Spleen (tissue), 7 donors: Measurements from ENCODE around the gene OR2T27.

Experiments used
- POLR2A ChIP-seq, 3 donors: fragments of 450-650 bp; IDR thresholded peaks; one replicate each; pipeline ENCODE4 v1.5.1; 2017; ENCODE audit warnings: antibody characterized with exemption in 3 of 3, mild to moderate bottlenecking in 1 of 3
- TF ChIP-seq, protein P1 (sequence below), 11 experiments: fragments of 200-600 bp in 7 of 11; fragments of 450-650 bp in 4 of 11; sonication (generic) in 4 of 11; IDR thresholded peaks in 8 of 11; conservative IDR thresholded peaks in 3 of 11; 1 replicate in 7 of 11; 2 replicates in 4 of 11; pipeline versions ENCODE4 v1.4.0 to v1.8.0; 2016 to 2021; ENCODE audit warnings: antibody characterized with exemption in 11 of 11, inconsistent platforms in 4 of 11, mild to moderate bottlenecking in 1 of 11
- donor health status: DM: no; HTN: no; CAD: no; lungs with moderate emphysema.
- donor health status: DM: no; HTN: no; CAD: no.
- donor health status: DM: no; HTN: no; CAD: no.

DNA sequence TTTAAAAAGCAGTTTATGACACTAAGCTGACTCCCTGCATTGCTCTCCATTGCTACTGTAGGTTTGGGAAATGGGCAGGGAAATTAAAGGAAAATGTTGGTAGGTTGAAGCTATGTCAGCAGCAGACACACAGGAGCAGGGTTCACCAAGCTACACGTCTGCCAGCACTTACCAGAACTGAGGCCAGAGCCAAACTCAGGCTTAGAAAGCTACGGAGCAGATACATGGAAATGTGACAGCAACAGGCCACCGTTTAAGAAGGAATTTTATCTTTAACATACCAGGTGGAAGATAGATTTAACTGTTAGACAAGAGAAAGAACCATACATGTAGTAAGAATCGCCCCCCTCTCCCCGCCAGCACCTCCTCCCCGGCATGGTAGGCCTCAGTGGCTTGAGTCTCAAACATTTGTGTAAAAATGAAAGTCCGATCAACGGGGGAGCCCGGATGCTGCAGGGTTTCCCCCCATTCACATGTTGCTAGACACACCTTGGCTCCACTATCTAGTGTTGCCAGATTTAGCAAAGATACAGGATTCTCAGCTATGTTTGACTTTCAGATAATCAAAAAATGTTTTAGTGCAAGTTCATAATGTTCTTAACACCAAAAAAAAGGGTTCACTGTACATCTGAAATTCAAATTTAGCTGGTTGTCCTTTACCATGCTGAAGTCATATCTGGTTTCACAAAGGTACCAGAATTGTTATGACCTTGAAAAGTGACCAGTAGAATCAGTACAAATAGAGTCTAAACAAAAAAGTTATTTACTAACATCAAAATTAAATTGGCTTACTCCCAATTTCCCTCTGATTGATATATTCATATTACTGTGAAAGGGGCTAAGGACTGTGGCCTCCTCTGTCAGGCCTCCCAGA, 27.1 kb downstream of the OR2T27 start:
- no peak for TF ChIP-seq POLR2A (IDR thresholded peaks at IDR 0.05)
- TF ChIP-seq, protein P1, sequence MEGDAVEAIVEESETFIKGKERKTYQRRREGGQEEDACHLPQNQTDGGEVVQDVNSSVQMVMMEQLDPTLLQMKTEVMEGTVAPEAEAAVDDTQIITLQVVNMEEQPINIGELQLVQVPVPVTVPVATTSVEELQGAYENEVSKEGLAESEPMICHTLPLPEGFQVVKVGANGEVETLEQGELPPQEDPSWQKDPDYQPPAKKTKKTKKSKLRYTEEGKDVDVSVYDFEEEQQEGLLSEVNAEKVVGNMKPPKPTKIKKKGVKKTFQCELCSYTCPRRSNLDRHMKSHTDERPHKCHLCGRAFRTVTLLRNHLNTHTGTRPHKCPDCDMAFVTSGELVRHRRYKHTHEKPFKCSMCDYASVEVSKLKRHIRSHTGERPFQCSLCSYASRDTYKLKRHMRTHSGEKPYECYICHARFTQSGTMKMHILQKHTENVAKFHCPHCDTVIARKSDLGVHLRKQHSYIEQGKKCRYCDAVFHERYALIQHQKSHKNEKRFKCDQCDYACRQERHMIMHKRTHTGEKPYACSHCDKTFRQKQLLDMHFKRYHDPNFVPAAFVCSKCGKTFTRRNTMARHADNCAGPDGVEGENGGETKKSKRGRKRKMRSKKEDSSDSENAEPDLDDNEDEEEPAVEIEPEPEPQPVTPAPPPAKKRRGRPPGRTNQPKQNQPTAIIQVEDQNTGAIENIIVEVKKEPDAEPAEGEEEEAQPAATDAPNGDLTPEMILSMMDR (IDR thresholded peaks at IDR 0.05 in 8 of 11, conservative IDR thresholded peaks at IDR 0.05 in 3 of 11) = no peak
